NCI-H187 (cell line): ENCODE data around the gene TECPR2.
"Not testable (repeated sequence)": the region's sequence is repeated elsewhere in the genome, so short reads cannot be mapped to it uniquely, and the experiment has no call there.

Experiments used
- DNase-seq, 2 experiments: peaks; one replicate each; lab custom pipeline; 2025; lab: John Stamatoyannopoulos, UW

Gene TECPR2

GRCh38 chr14:102330806-102331205, 31.9 kb upstream of the TECPR2 start:
- DNase-seq = no peak

- DNase-seq = no peak
These were observed 29.4 kb upstream of the TECPR2 start for GRCh38 chr14:102333390-102333789.

- no peak for DNase-seq
These were observed 28.7 kb upstream of the TECPR2 start for GRCh38 chr14:102333795-102334705.

- DNase-seq = no peak
These were observed 27.6 kb upstream of the TECPR2 start for GRCh38 chr14:102335163-102335562.

DNA sequence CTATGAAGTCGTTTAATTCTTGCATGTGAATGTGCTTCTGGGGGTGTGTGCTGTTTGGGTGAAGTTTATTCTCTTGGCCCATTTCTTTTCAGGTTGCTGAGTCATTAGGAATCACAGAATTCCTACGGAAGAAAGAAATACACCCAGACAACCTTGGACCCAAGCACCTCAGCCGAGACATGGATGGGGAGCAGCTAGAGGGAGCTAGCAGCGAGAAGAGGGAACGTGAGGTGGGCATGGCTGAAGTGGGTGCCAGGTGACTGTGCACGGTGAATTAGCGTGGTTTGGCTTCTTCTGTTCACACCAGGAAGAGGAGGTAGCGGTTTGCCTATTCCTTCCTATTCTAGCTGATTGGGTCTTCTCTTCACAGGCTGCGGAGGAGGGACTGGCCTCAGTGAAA, 24.0 kb upstream of the TECPR2 start:
- DNase-seq = no peak

- DNase-seq = no peak
These were observed 21.2 kb upstream of the TECPR2 start for GRCh38 chr14:102341566-102341965.

GRCh38 chr14:102342238-102342637, 20.5 kb upstream of the TECPR2 start:
- DNase-seq = no peak

GRCh38 chr14:102344084-102344483, 18.7 kb upstream of the TECPR2 start:
- DNase-seq = no peak

DNA sequence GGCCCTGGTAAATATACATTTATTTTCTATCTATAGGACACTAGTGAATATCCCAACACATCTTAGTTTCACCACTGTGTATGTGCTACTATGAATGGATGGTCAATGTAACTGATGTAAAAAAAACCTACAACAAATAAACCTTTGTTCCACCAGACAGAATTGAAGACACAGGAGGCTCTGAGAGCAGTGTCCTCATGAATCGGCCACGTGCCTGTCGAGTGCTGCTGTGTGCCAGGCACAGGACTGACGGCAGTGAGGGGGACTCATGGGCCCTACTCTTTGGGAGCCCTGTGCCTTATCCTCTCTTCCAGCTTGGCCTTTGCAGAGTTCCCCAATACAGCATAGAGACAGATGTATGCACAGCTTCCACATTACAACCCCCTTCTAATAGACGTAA, 18.3 kb upstream of the TECPR2 start:
- DNase-seq = no peak

DNA sequence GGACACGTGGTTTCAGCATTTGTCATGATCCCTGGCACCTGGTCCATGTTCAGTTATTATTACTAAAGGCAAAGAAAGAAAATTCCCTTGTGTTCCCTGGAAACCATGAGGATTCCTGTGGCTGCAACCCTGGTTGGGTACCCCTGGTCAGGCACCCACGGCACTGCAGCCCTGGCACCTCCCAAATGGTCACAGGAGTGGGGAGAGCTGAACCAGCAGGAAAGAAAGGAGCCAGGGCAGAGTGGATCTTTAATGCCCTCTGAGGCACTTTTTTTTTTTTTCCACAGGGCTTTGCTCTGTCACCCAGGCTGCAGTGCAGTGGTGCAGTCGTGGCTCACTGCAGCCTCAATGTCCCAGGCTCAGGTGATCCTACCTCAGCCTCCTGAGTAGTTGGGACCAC, 17.5 kb upstream of the TECPR2 start:
- DNase-seq = no peak

DNA sequence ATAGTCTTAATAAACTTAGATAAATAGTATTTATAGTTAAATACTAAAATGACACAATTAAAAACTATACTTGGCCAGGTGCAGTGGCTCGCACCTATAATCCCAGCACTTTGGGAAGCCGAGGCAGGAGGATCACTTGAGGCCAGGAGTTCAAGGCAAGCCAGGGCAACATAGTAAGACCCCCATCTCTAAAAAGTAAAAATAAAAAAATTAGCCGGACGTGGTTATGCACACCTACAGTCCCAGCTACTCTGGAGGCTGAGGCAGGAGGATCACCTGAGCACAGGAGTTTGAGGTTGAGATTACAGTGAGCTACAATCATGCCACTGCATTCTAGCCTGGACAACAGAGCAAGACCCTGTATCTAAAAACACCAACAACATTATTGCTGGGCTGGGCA, 16.1 kb upstream of the TECPR2 start:
- DNase-seq = no peak

- DNase-seq = no peak
These were observed 14.4 kb upstream of the TECPR2 start for GRCh38 chr14:102348376-102348775.

GRCh38 chr14:102351023-102351422, 11.7 kb upstream of the TECPR2 start:
- no peak for DNase-seq

DNA sequence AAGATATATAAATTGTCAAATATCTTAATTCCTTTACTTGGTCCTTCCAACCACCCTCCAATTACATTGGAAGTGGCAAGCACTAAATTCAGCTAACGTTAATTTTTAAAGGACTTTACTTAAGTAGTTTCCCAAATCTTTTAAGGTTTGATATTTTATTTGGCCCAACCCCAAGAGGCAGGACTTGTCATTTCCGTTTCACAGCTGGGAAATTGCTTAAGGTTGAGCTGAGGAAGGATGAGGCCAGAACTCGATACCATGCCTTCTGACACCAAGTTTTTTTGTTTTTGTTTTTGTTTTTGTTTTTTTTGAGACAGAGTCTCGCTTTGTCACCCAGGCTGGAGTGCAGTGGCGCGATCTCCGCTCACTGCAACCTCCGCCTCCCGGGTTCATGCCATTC, 11.1 kb upstream of the TECPR2 start:
- not testable (repeated sequence) for DNase-seq

DNA sequence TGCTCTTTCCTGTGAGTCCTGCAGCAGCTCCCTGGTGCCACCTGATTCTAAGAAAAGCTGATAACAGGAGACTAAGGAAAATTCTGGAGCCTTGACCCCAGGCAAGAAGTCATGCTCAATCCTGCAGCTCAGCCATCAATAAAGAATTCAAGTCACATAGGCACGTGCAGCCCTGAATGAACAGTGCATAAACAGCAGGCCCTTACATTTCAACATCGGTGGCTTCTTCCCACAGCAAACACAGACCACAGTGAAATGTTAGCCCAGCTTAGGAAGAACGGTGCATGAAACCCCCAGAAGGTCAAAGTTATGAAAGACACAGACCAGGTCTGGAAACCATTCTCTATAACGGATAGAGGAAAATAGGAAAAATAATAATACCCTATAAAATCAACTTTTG, 10.5 kb upstream of the TECPR2 start:
- no peak for DNase-seq

- no peak for DNase-seq
These were observed 9.6 kb upstream of the TECPR2 start for GRCh38 chr14:102353126-102353619.

DNA sequence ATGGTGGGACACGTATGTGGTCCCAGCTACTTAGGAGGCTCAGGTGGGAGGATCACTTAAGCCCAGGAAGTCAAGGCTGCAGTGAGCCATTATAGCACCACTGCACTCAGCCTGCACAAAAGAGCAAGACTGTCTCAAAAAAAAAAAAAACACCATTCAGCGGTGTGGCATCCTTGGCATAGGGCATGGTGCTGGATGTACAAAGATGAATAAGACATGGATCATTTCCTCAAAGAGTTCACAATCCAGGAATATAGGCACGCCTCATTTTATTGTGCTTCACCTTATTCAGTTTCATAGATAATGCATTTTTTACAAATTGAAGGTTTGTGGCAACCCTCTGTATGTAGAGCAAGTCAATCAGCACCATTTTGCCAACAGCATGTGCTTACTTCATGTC, 6.5 kb upstream of the TECPR2 start:
- no peak for DNase-seq

GRCh38 chr14:102359341-102359740, 3.4 kb upstream of the TECPR2 start:
- no peak for DNase-seq

- DNase-seq = no peak
These were observed 2.4 kb upstream of the TECPR2 start for GRCh38 chr14:102360388-102360787.

- no peak for DNase-seq
These were observed 657 bp upstream of the TECPR2 start for GRCh38 chr14:102362084-102362483.

DNA sequence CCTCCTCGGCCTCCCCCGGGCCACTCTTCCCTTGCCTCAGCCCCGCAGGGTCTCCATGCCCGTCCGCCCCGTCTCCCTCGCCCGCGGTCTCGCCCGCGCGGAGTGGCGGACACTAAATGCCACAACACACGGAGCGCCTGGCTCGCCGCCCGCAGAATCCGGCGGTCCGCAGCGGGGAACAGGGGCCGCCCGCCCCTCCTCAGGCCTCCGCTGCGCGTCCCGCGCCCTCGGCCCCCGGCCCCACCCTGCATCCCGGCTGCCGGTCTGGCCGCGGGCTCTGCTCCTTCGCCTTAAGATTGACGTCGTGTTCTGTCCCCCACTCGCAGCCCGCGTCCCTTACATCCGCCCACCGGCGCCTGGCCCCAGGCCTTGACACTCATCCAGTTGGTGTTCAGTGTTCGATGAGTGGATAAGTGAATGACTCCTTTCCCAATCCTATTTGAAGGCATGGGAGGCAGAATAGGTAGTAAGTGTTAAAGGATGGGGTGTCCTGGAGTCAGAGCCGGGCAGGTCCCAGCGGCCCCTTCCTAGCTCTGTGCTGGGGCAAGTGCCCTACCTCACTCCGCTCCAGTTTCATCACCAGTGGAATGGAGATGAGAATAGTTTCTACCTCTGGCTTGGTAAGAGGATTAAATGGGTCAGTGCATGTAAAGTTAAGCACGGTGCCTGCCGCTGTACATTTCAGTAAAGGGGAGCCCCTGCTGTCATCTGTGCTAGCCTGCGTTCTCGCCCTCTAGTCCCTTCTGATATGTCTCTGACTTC, 622 bp downstream of the TECPR2 start:
- DNase-seq = no peak

DNA sequence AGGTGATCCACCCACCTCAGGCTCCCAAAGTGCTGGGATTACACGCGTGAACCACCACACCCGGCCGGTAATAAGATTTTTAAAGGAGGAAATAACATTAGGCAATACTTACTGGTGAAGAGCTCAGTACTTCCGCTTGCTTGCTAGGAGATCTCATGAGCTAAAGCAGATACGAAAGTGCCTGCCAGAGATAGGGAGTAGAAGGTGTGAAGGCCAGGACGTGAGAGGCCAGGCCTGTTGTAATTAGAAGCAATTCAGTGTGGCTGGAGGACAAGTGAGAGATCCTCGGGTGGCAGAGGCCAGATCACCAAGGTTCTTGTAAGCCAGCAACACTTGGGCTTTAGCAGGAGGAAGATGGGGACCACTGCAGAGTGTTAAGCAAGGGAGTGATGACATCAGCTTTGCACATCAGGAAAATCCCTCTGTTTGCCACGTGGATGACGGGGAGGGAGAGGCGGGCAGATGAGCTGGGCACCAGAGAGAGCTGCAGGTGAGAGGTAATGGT, 7.6 kb downstream of the TECPR2 start:
- no peak for DNase-seq

DNA sequence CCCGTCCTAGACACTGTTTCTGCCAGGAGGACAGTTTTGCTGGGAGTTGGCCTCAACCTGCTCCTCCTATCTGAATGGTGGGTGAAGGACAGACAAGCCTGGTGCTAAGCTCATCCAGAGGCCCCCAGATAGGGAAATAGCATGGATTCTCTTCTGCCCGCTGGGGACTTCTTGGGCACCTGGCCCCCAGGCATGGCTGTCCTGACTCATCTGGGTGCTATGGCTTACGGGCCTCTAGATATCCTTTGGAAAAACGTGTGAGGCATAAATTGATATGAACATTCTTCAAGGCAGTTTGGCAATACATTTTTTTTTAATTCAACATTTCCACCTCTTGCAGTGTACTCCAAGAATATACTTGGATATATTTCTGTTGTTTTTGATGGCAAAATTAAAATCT, 8.6 kb downstream of the TECPR2 start:
- no peak for DNase-seq
